ENCODE measurements around the gene ZSCAN20. TPM values are rescaled to one million over a fixed set of nuclear protein-coding genes. Genes with fewer than 3 reads are reported as not detected.

The ZSCAN20 gene
- polyA plus RNA-seq, 1 donor (not counting 4 experiments of a cell fraction or from before 2014, with no cell fraction given) = 3.1 TPM

DNA sequence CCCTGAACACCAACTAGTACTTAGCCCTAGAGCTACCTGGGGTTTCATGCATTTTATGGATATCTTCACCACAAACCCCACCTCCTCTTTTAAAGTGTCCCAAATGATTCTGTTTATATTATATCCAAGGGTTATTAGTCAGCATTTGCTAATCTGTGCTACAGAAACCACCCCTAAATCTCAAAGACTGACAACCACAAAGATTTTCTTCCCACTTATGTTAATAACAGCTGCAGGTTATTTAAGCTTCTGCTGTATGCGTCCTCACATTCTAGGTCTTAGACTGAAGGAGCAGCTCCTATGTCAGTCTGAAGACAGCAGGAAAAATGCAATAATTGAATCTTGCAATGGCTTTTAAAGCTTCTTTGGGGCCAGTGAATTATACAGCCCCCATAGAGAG, 30.3 kb upstream of the ZSCAN20 start:
- Histone ChIP-seq H3K27me3 (ENCODE audit: control insufficient read depth, extremely low read depth, insufficient read depth, low read length) (no peaks in the 10 kb centered on the region), H3K4me2 (ENCODE audit: control insufficient read depth, extremely low read depth, insufficient read depth, low read depth, low read length) (no peak overlapping the region), H3K9me1 (ENCODE audit: control insufficient read depth, extremely low read depth, insufficient read depth, low read length) (no peaks in the 10 kb centered on the region), H3K79me2 (ENCODE audit: control insufficient read depth, insufficient read depth, low read length) (no peaks in the 10 kb centered on the region), H3K9ac (ENCODE audit: control insufficient read depth, extremely low read depth, insufficient read depth, low read length) (no peak overlapping the region), H3K9me3 (ENCODE audit: control insufficient read depth, low read depth, low read length) (no peaks in the 10 kb centered on the region), H2AFZ (ENCODE audit: control insufficient read depth, low read length) (no peak overlapping the region), H3K4me3 (ENCODE audit: control insufficient read depth in 2 of 3, extremely low read depth in 1 of 3, insufficient read depth in 2 of 3, low read depth in 1 of 3, low read length in 3 of 3) (no peak overlapping the region), H3K36me3 (ENCODE audit: control insufficient read depth in 2 of 2, extremely low read depth in 1 of 2, insufficient read depth in 2 of 2, low read length in 2 of 2) (no peaks in the 10 kb centered on the region), H4K20me1 (ENCODE audit: control insufficient read depth, extremely low read depth, insufficient read depth, low read length) (no peaks in the 10 kb centered on the region), H3K4me1 (ENCODE audit: control insufficient read depth, extremely low read depth, insufficient read depth, low read length) (peaks cover 56% of the 10 kb centered on the region), H3K27ac (ENCODE audit: control insufficient read depth, insufficient read depth, low read length) (no peak overlapping the region)
- DNase-seq (ENCODE audit: low read depth, low spot score) = no peak
- TF ChIP-seq, protein P1, sequence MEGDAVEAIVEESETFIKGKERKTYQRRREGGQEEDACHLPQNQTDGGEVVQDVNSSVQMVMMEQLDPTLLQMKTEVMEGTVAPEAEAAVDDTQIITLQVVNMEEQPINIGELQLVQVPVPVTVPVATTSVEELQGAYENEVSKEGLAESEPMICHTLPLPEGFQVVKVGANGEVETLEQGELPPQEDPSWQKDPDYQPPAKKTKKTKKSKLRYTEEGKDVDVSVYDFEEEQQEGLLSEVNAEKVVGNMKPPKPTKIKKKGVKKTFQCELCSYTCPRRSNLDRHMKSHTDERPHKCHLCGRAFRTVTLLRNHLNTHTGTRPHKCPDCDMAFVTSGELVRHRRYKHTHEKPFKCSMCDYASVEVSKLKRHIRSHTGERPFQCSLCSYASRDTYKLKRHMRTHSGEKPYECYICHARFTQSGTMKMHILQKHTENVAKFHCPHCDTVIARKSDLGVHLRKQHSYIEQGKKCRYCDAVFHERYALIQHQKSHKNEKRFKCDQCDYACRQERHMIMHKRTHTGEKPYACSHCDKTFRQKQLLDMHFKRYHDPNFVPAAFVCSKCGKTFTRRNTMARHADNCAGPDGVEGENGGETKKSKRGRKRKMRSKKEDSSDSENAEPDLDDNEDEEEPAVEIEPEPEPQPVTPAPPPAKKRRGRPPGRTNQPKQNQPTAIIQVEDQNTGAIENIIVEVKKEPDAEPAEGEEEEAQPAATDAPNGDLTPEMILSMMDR (optimal IDR thresholded peaks at IDR 0.05 in 1 of 3, IDR thresholded peaks at IDR 0.05 in 1 of 3, conservative IDR thresholded peaks at IDR 0.05 in 1 of 3; ENCODE audit: extremely low read depth in 1 of 3, insufficient read depth in 2 of 3, low read length in 3 of 3) = no peak
- FAIRE-seq = peak; percentile 66
- dilution Hi-C loops (cut with MboI; ENCODE audit: extremely low pct_ligation_motif_present, low sequenced_read_pairs) = no loop called here

- no peaks in the 10 kb centered on the region for H3K36me3 ChIP-seq (ENCODE audit: control insufficient read depth in 2 of 2, extremely low read depth in 1 of 2, insufficient read depth in 2 of 2, low read length in 2 of 2)
- no peaks in the 10 kb centered on the region for H4K20me1 ChIP-seq (ENCODE audit: control insufficient read depth, extremely low read depth, insufficient read depth, low read length)
- no peak overlapping the region for H3K4me3 ChIP-seq (ENCODE audit: control insufficient read depth in 2 of 3, extremely low read depth in 1 of 3, insufficient read depth in 2 of 3, low read depth in 1 of 3, low read length in 3 of 3)
- no peak overlapping the region for H3K27ac ChIP-seq (ENCODE audit: control insufficient read depth, insufficient read depth, low read length)
- no peaks in the 10 kb centered on the region for H3K9me1 ChIP-seq (ENCODE audit: control insufficient read depth, extremely low read depth, insufficient read depth, low read length)
- peak overlapping the region; percentile 4 for H2AFZ ChIP-seq (ENCODE audit: control insufficient read depth, low read length)
- no peaks in the 10 kb centered on the region for H3K79me2 ChIP-seq (ENCODE audit: control insufficient read depth, insufficient read depth, low read length)
- no peak overlapping the region for H3K9ac ChIP-seq (ENCODE audit: control insufficient read depth, extremely low read depth, insufficient read depth, low read length)
- DNase-seq (ENCODE audit: low read depth, low spot score) = no peak
- H3K9me3 ChIP-seq (ENCODE audit: control insufficient read depth, low read depth, low read length) = no peaks in the 10 kb centered on the region
- H3K27me3 ChIP-seq (ENCODE audit: control insufficient read depth, extremely low read depth, insufficient read depth, low read length) = no peaks in the 10 kb centered on the region
- H3K4me2 ChIP-seq (ENCODE audit: control insufficient read depth, extremely low read depth, insufficient read depth, low read depth, low read length) = no peak overlapping the region
- peaks cover 56% of the 10 kb centered on the region for H3K4me1 ChIP-seq (ENCODE audit: control insufficient read depth, extremely low read depth, insufficient read depth, low read length)
- dilution Hi-C loops (cut with MboI; ENCODE audit: extremely low pct_ligation_motif_present, low sequenced_read_pairs) = no loop called here
- TF ChIP-seq, protein P1 (optimal IDR thresholded peaks at IDR 0.05 in 1 of 3, IDR thresholded peaks at IDR 0.05 in 1 of 3, conservative IDR thresholded peaks at IDR 0.05 in 1 of 3; ENCODE audit: extremely low read depth in 1 of 3, insufficient read depth in 2 of 3, low read length in 3 of 3) = no peak
- TF ChIP-seq EZH2 (IDR thresholded peaks at IDR 0.05; ENCODE audit: low read length) = no peak
- FAIRE-seq = peak; percentile 74
Measured at GRCh38 chr1:33443080-33443704, 29.3 kb upstream of the ZSCAN20 start.

Measured in keratinocyte (primary cell).